HG02642 (cell line): ENCODE results near the gene VWA7.
A peak's percentile ranks its signal among the peaks of the same experiment; 100 is the strongest.
"Not testable (repeated sequence)": the region's sequence is repeated elsewhere in the genome, so short reads cannot be mapped to it uniquely, and the experiment has no call there.

Experiments used
- ATAC-seq: cut with Tn5 transposase; IDR thresholded peaks from one replicate; pipeline ENCODE4 v1.9.1; 2021; ENCODE audit warnings: mild to moderate bottlenecking; ENCODE audit not compliant: unreplicated experiment, poor library complexity

Gene VWA7

DNA sequence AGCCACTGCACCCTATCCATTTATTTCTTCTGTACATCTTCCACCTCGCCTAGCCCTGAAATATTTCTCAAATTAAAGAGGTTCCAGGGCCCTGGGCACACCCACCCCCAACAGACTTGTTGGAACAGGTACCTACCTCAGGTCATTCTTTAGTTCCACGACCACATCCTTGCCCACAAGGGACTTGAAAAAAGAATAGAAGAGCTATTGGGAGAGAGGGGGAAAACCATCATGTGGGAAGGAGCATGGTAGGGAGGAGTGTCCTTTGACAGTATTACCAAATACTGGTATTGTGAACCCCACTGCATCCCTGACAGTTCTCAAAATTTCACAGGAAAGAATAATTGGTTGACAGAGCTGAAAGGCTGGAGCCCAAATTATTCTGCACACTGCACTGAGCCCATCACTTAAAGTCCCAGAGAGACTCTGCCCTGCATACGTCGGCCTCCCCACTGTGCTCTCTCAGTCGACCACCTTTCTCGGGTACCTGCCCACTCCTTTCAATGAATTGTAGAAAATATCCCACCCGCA is 28.9 kb upstream of the VWA7 start:
- no peak for ATAC-seq

DNA sequence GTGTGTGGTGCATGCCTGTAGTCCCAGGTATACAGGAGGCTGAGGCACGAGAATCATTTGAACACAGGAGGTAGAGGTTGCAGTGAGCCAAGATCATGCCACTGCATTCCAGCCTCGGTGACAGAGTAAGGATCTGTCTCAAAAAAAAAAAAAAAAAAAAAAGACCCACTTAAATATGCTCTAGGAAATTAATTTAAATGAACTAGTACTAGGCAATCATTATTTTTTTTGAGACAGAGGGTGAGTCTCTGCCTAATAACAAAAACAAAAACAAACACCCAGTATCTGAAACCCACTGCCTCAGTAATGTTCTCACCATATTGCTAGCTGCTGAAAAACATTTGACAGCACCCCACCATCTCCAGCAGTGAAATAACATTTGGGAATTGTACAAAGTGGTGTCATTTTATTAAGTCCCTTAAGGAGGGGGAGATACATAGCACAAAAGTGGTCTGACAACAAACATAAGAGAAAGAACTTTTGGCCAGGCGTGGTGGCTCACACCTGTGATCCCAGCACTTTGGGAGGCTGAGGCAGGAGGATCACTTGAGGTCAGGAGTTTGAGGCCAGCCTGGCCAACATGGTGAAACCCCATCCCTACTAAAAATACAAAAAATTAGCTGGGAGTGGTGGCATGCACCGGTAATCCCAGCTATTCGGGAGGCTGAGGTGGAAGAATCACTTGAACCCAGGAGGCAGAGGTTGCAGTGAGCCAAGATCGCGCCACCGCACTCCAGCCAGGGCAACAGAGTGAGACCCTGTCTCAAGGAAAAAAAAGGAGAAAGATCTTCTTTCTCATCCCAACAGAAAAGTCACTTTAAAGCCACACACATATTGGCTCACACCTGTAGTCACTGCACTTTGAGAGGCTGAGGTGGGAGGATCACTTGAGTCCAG is 24.2 kb upstream of the VWA7 start:
- ATAC-seq: not testable (repeated sequence)

DNA sequence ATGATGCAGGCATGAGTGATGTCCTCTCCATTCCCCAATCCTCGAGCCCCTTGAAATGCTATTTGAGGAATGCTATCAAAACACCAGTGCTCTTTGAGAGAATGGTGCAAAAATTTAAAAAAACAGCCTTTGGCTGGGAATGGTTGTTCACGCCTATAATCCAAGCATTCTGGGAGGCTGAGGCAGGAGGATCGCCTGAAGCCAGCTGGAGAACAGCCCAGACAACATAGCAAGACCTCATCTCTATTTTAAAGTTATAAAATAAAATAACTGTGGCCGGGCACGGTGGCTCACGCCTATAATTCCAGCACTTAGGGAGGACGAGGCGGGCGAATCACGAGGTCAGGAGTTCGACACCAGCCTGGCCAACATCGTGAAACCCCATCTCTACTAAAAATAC is 22.7 kb upstream of the VWA7 start:
- ATAC-seq: no peak

DNA sequence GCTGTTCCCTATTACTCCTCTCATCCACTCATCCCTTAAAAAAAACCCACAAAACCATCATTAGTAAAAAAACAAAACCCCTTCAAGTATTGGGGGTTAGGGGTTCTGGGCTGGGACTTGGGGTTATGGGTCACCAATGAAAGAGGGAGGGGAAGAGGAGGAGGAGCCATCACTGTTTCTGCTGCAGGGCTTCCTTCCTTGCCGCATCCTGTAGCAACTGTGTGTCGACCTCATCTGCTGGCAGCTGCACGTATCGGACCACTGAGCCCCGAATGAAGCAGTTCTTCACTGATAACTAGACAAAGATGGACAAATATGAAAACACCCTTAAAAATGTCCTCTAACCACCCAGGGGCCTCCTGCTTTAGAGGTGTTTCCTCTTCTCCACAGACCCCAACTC is 20.5 kb upstream of the VWA7 start:
- ATAC-seq: no peak

DNA sequence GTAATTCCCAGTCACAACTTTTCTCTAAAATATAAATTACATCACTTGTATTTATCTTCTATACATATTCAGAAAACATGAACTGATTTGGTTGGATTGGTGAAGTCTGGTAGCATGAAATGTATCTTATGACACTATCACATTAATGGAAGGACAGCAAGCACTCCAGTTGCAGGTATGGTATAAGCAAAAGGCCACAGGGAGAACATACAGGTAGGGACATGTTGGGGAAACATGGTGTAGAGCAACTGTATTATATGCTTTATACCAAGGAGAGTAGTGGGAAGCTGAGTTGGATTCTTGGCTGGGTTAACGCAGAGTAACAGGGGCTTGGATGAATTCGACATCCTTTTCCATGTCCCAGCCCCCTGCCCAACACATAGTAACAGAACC is 19.9 kb upstream of the VWA7 start:
- no peak for ATAC-seq

DNA sequence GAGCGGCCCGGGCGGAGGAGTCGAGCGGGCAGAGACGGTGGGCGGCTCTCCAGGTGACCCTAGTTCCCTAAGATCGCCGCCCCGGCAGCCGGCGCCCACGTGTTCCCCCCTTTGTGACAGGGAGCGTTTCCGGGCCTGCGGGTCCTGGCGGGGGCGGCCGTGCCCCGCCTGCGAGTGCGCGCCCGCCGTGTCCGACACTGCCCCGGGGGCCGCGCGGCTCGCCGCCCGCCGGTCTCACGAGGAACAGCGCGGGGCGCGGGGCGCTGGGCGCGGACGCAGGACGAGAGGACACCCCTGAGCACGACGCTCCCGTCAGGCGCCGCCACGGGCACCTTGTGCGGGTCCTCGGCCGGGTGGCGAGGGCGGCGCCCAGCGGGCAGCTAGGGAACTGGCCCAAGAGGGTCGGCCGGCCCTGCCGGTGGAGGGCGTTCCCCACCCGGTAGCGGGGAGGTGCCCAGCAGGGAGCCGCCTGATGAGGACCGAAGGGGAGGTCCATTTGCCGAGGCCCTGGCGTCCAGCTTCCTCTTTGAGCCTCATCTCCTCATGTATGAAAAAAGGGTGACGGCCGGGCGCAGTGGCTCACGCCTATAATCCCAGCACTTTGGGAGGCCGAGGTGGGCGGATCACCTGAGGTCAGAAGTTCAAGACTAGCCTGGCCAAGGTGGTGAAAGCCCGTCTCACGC is 18.6 kb upstream of the VWA7 start, which contains the start of gene VARS1:
Gene VARS1 (minus strand): TSS at position 137 of the 683 bp plus-strand sequence. CDS start 535 bp downstream, outside the sequence.
- ATAC-seq: peak; percentile 78

DNA sequence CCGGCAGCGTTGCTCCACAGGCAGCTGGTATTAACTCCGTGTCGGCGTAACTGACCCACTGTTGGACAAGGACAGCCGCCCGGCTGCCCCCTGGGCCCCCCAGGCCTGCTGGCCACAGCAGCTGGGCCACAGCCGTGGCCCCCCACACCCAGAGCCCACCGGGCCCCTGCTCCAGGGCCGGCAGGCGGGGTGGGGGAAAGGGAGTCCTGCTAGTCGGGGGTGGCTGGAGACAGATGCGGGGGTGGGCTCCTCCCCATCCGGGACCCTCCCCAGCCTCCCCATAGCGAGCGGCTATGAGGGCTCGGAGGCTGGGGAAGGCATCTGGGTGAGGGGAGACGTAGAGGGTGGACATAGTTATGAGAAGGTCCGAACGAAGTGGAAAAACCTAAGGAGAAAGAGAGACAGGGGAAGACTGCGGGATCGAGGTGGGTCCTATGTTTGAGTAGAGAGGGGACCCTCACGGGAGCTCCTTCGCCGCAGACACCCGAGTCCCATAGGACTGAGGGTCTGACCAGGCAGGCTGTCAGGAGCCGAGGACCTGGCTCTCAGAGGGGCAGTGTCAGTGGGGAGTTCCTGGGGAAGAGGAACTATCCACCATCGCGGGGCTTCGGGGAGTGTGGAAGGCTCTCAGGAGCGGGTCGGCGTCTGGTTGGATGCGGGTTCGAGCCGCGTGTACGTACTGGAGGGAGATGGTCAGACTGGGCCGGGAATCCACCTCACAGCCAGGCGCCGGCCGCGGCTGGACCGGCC is 17.9 kb upstream of the VWA7 start:
- ATAC-seq: peak; percentile 15

DNA sequence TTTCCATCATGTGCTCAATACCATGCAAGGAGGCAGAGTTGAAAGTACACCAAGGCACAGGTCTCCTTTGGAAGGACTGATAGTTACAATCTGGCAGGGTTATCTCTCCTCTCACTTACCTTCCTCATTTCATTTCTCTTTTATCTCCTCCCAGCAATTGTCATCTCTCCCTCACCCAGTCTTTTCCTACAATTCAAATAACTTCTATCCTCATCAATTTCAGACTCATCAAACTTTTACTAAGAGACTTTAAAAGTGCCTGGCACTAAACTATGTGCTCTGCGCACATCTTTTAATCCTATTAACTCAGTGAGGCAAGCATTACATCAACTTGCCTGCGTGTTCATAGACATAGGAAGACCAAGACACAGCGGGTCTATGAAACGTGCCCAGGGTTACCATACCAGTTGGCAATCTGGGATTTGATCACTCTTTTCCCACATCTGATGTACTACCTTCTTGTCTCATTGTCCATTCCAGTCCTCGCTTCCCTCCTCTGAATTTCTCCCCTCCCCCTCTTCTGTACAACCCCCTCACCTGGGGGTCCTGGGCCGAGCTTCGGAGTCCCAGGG is 17.3 kb upstream of the VWA7 start:
- no peak for ATAC-seq

DNA sequence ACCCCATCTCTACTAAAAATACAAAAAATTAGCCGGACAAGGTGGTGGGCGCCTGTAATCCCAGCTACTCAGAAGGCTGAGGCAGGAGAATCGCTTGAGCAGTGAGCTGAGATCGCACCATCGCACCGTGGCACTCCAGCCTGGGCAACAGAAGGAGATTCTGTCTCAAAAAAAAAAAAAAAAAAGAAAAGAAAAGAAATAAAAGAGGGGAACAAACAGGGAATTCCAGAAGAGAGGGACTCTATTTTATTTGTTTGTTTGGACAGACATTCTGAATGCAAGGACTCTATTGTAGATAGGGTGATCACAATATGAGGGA is 16.8 kb upstream of the VWA7 start:
- ATAC-seq: not testable (repeated sequence)

DNA sequence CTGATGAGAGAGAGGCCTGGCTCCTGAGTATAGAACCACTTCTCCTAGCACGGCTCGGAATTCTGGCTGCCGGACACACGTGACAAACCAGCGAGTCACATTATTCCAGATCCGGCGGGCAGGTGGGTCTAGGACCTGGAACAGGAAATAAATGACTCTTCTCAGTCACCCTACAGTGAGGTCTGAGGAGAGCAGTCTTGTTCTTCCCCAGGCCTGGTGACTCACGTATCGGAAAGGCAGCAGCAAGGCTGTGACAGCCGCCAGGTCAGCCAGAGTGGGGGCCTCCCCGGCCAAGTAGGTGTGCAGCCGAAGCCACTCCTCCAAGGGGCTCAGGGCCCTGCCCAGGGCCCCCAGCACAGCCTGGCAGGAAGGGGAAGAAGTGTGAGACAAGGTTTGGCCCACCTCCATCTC is 15.6 kb upstream of the VWA7 start:
- ATAC-seq: no peak

DNA sequence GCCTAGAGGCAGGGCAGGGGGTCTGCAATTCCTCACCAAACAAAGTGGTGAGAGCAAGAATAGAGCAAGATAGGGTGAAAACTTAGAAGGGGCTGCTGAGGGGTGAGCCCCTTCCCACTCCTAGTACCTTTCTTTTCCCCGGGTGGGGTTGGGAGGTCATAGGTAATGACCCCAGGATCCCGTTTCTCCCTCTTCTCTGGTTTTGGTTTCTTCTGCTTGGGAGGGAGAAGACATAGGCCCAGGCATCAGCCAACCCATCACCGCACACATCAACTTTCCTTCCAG is 14.9 kb upstream of the VWA7 start:
- no peak for ATAC-seq

DNA sequence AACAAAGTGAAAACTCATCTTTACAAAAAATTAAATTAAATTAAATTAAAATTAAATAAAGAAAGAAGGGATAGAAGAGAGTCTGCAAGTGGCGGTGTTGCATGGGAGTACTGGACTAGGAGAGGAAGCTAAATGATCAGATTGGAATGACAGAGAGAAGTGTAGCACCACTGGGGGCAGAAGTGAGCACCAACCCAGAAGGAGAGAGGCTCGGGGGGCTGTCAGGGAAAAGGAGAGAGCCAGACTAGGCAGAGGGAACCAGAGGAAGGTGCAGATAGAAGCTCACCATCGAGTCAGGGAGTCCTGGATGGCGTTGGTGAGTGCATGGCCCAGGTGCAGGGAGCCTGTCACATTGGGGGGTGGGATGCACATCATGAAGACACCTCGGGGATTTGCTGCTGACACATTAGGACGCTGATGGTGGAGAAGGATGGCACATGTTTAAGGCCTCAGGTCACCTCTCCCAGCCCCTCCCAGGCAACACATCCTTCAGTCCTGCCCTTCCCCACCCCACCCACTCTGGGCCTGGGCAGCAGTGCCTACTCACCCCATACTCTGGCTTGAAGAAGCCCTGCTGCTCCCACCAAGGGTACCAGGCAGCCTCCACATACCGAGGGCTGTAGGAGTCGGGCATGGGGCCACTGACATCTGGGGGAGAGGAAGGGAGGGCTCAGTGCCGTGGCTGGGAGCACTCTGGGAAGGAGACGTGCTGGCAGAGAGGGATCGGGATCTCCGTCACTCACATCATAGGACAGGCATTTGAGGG is 14.4 kb upstream of the VWA7 start:
- no peak for ATAC-seq

DNA sequence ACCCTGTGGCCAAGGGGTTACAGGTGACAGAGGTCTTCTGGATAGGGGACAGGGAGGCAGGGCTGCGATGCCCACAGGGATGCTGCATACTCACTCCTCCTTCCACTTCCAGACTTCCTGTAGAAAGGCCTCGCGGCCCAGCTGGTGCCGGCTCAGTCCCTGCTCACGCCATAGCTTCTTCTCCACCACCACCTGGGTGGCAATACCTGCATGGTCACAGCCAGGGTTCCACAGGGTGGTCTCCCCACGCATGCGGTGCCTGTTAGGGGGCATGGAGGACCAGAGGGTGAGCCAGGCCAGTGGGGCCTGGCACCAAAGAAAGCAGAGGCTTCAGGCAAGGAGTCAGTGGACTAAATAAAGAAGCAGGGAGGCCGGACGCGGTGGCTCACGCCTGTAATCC is 8.3 kb upstream of the VWA7 start:
- no peak for ATAC-seq

DNA sequence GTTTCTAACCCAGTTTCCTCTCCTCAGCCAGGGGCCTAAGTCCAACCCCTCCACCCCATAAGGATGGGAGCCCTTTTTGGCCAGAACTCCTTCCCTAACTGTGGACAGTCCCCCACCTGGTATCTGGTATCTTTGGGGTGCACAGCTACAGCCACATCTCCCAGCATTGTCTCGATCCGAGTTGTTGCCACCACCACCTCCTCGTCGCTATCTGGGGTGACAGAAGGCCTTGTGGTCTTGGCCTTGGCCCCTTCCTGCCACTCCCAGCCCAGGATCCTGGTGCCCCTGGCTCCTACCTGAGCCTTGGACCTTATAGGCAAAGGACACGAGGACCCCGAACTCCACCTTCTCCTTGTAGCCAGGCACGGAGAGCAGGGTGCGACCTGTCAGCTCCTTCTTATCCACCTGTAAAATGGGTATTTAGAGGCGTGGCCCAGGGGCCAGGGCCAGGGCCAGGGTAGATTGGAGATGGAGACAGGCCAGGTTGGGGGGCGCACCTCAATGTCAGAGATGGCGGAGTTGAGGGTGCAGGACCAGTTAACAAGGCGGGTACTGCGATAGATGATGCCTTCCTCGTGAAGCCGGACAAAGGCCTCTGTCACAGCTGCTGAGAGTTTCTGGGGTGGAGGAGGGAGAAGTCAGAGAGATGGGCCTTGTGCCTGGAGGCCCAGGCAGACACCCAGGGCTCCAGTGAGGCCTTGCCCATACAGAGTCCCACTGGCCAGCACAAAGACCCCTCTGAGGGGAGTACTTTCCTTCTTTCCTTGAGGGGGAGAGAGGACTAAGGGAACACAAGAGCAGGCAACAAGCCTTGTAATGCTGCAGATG is 7.2 kb upstream of the VWA7 start:
- ATAC-seq: no peak

DNA sequence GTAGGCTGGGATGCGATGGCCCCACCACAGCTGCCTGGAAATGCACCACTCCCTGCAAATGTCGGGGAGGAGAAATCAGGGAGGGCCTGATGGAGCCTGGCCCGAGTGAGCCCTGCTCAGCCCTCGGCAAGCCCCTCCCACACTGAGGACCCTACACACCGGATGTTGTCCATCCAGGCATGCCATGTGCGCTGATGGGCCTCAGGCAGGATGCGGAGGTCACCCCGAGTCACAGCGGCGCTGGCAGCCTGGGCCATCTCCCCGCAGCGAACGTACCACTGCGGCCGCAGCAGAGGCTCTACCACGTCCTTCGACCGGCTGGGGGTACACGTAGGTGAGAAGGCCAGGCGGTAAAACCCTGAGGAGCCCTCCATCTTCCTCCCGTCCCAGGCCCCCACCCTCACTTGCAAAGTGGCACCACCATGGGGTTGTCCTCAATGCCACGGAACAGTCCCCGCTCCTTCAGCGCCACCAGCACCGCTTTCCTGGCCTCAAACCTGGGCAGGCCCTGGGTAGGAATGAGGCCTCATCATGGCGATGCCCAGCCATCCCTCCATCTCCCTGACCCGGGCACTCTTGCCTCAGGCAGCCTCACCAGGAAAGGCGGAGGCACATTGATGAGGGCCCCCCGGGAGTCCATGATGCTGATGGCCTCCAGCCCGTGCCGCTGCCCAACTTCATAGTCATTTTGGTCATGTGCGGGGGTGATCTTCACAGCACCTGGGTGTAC is 5.2 kb upstream of the VWA7 start:
- no peak for ATAC-seq

DNA sequence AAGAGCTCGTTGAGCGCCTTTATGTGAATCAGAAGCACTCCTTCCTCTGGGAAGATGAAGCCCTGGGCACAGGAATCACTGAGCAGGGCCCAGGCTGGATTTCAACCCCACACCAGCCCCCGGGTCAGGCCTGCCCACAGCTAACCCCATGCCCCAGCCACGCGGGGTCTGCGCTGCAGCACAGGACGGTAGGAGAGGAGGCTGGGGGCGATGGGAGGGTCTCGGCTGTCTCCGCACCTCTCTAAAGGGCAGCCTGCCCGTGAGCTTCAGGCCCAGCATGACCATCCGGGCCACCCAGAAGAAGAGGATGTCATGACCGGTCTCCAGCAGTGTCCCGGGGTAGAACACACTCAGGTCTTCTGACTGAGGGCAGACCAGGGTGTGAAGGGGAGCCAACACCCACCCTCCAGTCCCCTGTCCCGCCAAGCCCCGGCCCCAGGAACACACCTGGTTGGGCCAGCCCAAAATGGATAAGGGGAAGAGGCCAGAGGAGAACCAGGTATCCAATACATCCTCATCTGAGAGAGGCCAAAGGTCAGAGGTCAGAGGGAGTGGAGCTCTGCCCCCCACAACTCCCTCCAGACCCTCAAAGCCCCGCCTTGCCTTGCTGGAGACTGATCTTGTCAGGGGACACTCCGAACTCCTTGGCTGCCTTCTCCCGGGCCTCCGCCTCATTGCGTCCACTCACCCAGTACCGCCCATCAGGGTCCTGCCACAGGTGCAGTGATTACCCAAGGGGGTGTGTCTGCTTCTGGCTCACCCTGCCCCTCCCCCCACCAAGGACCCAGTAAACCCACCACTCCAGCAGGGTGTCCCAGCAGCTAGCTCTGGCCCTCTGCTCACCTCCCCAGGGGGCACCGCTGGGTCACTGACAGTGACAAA is 4.4 kb upstream of the VWA7 start:
- ATAC-seq: no peak

DNA sequence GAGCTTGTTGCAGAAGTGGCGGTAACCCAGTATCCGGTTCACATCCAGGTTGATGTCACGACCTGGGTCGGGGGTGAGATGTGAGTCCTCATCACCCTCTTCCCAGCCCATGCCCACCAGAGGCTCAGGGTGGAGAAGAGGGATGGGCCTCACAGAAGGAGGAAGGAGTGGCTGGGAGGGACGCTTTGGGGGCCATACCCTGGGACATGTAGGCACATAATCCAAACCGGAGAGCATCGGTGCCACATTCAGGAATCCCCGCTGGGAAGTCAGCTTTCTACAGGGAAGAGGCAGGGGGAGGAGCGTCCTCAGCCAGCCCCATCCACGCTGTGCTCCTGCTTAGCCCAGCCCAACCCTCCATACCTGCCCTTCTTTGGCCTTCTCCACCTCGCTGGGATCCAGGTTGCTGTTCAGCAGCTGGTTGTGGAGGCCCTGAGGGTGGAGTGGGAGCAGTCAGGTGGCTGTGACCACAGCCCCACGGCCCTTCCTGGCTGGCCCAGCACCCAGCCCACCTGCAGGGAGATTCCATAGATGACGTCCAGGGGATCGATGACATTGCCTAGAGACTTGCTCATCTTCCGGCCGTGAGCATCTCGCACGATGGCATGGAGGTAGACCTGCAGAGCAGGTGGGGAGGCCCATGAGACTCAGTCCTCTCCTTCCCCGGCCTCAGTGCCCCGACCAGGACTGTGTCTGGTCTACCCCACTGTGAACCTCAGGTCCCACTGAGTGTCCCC is 3.5 kb upstream of the VWA7 start:
- ATAC-seq: no peak
